Thyroid gland (tissue), 4 donors: ENCODE measurements around the gene RAPGEF1. TPM values are rescaled to one million over a fixed set of nuclear protein-coding genes. Genes with fewer than 3 reads are reported as not detected.

ENCODE experiments used
- DNase-seq, 2 donors: peaks; one replicate each; pipeline ENCODE4 v3.0.0-alpha.2; 2019
- H3K27ac ChIP-seq, 3 donors: fragments of 200-600 bp; sonication (generic); 1 replicate in 2 of 3; 2 replicates in 1 of 3; pipeline ENCODE4 v1.5.1; 2016 to 2019; ENCODE audit warnings: mild to moderate bottlenecking in 1 of 3, moderate library complexity in 1 of 3
- H3K27me3 ChIP-seq: fragments of 200-600 bp; sonication (generic); one replicate; pipeline ENCODE4 v1.5.1; 2019
- H3K36me3 ChIP-seq, 2 donors: fragments of 200-600 bp; sonication (generic); one replicate each; pipeline ENCODE4 v1.5.1; 2016 to 2019
- H3K4me1 ChIP-seq, 2 donors: fragments of 200-600 bp; sonication (generic); one replicate each; pipeline ENCODE4 v1.5.1; 2017 to 2019
- H3K4me3 ChIP-seq, 3 donors: fragments of 200-600 bp; sonication (generic); replicated peaks in 1 of 3; 1 replicate in 2 of 3; 2 replicates in 1 of 3; pipeline ENCODE4 v1.5.1; 2016; ENCODE audit warnings: mild to moderate bottlenecking in 1 of 3
- H3K9me3 ChIP-seq: fragments of 200-600 bp; sonication (generic); one replicate; pipeline ENCODE4 v1.5.1; 2017
- CTCF ChIP-seq, 6 experiments: fragments of 200-600 bp in 3 of 6; fragments of 450-650 bp in 3 of 6; sonication (generic) in 3 of 6; IDR thresholded peaks; one replicate each; pipeline ENCODE4 v1.5.1; 2016 to 2019; ENCODE audit warnings: antibody characterized with exemption in 6 of 6, mild to moderate bottlenecking in 2 of 6, inconsistent platforms in 1 of 6, moderate library complexity in 1 of 6
- POLR2A ChIP-seq, 2 donors: fragments of 450-650 bp; IDR thresholded peaks; one replicate each; pipeline ENCODE4 v1.6.1; 2017; ENCODE audit warnings: antibody characterized with exemption in 2 of 2, mild to moderate bottlenecking in 2 of 2, moderate library complexity in 1 of 2
- WGBS, 2 donors: methylation state at CpG; one replicate each; pipeline ENCODE4 v1.1.5; 2017; 5-methylcytosine and 5-hydroxymethylcytosine counted together
- intact Hi-C: fragments of 100-400 bp; cut with DNase I; formaldehyde crosslinking; loops from one replicate; pipeline ENCODE4 v1.15.1; 2023
- total RNA-seq, 4 donors: library from RNA; depleted of rRNA; stranded (reverse); fragments of >200 nt; gene quantifications; one replicate each; pipeline ENCODE4 v1.2.3, GENCODE V29; 2016

The RAPGEF1 gene
- total RNA-seq, 4 donors from 2014 or later, result 39.6 to 52.5 (median 44.9) TPM

GRCh38 chr9:131748411-131748955 lies 8.6 kb upstream of the RAPGEF1 start:
- no peaks in the 10 kb centered on the region for H3K9me3 ChIP-seq
- H3K36me3 ChIP-seq, result no peaks in the 10 kb centered on the region
- DNase-seq, result no peak
- WGBS, 2 donors, result 79 to 93% methylated on average over 5 of the region's 5 CpGs
- no peaks in the 10 kb centered on the region for H3K4me1 ChIP-seq
- no peak overlapping the region for H3K4me3 ChIP-seq
- H3K27me3 ChIP-seq, result no peaks in the 10 kb centered on the region
- no peak overlapping the region for H3K27ac ChIP-seq
- TF ChIP-seq POLR2A (IDR thresholded peaks at IDR 0.05) (no peak), CTCF (IDR thresholded peaks at IDR 0.05) (no peak)
- intact Hi-C loops, result loop anchor here (10.0 kb wide), 1 partner anchor 404 kb away; no protein-coding TSS in a partner anchor

- no peak for DNase-seq
- H3K9me3 ChIP-seq, result no peaks in the 10 kb centered on the region
- no peak for TF ChIP-seq POLR2A (IDR thresholded peaks at IDR 0.05)
- peak in 4 of 6 experiments; percentile 33 to 54 (median 46) for TF ChIP-seq CTCF (IDR thresholded peaks at IDR 0.05)
- no peak overlapping the region for H3K4me3 ChIP-seq
- no peaks in the 10 kb centered on the region for H3K4me1 ChIP-seq
- no peak overlapping the region for H3K27ac ChIP-seq
- no peaks in the 10 kb centered on the region for H3K36me3 ChIP-seq
- no peaks in the 10 kb centered on the region for H3K27me3 ChIP-seq
- 39 to 52% methylated on average over 5 of the region's 5 CpGs for WGBS, 2 donors
- intact Hi-C loops, result loop anchor here (10.0 kb wide), 1 partner anchor 403 kb away; no protein-coding TSS in a partner anchor
Measured at GRCh38 chr9:131747352-131747751, 7.5 kb upstream of the RAPGEF1 start.

- intact Hi-C loops, result loop anchor here (10.0 kb wide), 1 partner anchor 401 kb away; no protein-coding TSS in a partner anchor
- H3K9me3 ChIP-seq, result no peaks in the 10 kb centered on the region
- TF ChIP-seq CTCF (IDR thresholded peaks at IDR 0.05) (no peak), POLR2A (IDR thresholded peaks at IDR 0.05) (no peak)
- 90 to 92% methylated on average over 2 of the region's 2 CpGs for WGBS, 2 donors
- H3K27ac ChIP-seq, result no peak overlapping the region
- no peaks in the 10 kb centered on the region for H3K27me3 ChIP-seq
- no peaks in the 10 kb centered on the region for H3K36me3 ChIP-seq
- H3K4me3 ChIP-seq, result no peak overlapping the region
- H3K4me1 ChIP-seq, result no peaks in the 10 kb centered on the region
- no peak for DNase-seq
Measured at GRCh38 chr9:131745610-131746009, 5.7 kb upstream of the RAPGEF1 start.

- DNase-seq, result no peak
- TF ChIP-seq CTCF (IDR thresholded peaks at IDR 0.05) (no peak), POLR2A (IDR thresholded peaks at IDR 0.05) (no peak)
- no peak overlapping the region for H3K4me3 ChIP-seq
- no peak overlapping the region for H3K27ac ChIP-seq
- WGBS, 2 donors, result 79 to 86% methylated on average over 8 of the region's 8 CpGs
- H3K27me3 ChIP-seq, result no peaks in the 10 kb centered on the region
- H3K36me3 ChIP-seq, result no peaks in the 10 kb centered on the region
- intact Hi-C loops, result loop anchor here (10.0 kb wide), 1 partner anchor 400 kb away; no protein-coding TSS in a partner anchor
- H3K9me3 ChIP-seq, result no peaks in the 10 kb centered on the region
- H3K4me1 ChIP-seq, result no peaks in the 10 kb centered on the region
Measured at GRCh38 chr9:131744720-131745201, 4.9 kb upstream of the RAPGEF1 start.

GRCh38 chr9:131744171-131744719 lies 4.4 kb upstream of the RAPGEF1 start:
- no peak for DNase-seq
- Histone ChIP-seq H3K4me1 (no peaks in the 10 kb centered on the region), H3K27ac (no peak overlapping the region), H3K27me3 (no peaks in the 10 kb centered on the region), H3K4me3 (no peak overlapping the region), H3K36me3 (no peaks in the 10 kb centered on the region), H3K9me3 (no peaks in the 10 kb centered on the region)
- intact Hi-C loops, result loop anchor here (10.0 kb wide), 1 partner anchor 399 kb away; no protein-coding TSS in a partner anchor
- WGBS, 2 donors, result 79 to 83% methylated on average over 9 of the region's 9 CpGs
- TF ChIP-seq POLR2A (IDR thresholded peaks at IDR 0.05) (no peak), CTCF (IDR thresholded peaks at IDR 0.05) (no peak)
